Activated naive CD4-positive, alpha-beta T cell treated with anti-CD3 and anti-CD28 coated beads, Interleukin-2, amount 50 U/mL, for 72 hours (primary cell): Measurements from ENCODE around the gene TUBB6. TPM values are rescaled to one million over a fixed set of nuclear protein-coding genes. Genes with fewer than 3 reads are reported as not detected.

Experiments
- total RNA-seq, 2 donors: library from RNA; stranded (reverse); gene quantifications; one replicate each; pipeline ENCODE4 v1.2.3, GENCODE V29; 2022

TUBB6 gene
- total RNA-seq, 2 donors from 2014 or later, result 8.0 to 16.7 TPM

Other genes with a start within 250 kb of the TUBB6 start
- not detected for gene ANKRD62, start 214.4 kb upstream of the TUBB6 start, total RNA-seq
- not detected for gene CIDEA, start 53.9 kb upstream of the TUBB6 start, total RNA-seq
- 10 to 100 TPM; 36.8 to 52.3 TPM for gene AFG3L2, start 69.0 kb downstream of the TUBB6 start, total RNA-seq
- gene PRELID3A, start 99.7 kb downstream of the TUBB6 start, total RNA-seq, result 1 to 10 TPM; 1.2 to 5.0 TPM